Sigmoid colon (tissue), 7 donors: ENCODE data around the gene FAM184B. TPM values are rescaled to one million over a fixed set of nuclear protein-coding genes. Genes with fewer than 3 reads are reported as not detected.

Experiments
- DNase-seq: peaks from one replicate; pipeline ENCODE4 v3.0.0-alpha.2; 2019
- H3K27ac ChIP-seq, 4 donors: fragments of 200-600 bp; sonication (generic); one replicate each; pipeline ENCODE4 v1.5.1; 2016 to 2019; ENCODE audit warnings: mild to moderate bottlenecking in 1 of 4
- H3K27me3 ChIP-seq, 3 donors: fragments of 200-600 bp; sonication (generic); one replicate each; pipeline ENCODE4 v1.5.1; 2019; ENCODE audit warnings: mild to moderate bottlenecking in 1 of 3
- H3K36me3 ChIP-seq, 4 donors: fragments of 200-600 bp; sonication (generic); one replicate each; pipeline ENCODE4 v1.5.1; 2016 to 2019
- H3K4me1 ChIP-seq, 4 donors: fragments of 200-600 bp; sonication (generic); one replicate each; pipeline ENCODE4 v1.5.1; 2017 to 2019
- H3K4me3 ChIP-seq, 4 donors: fragments of 200-600 bp; sonication (generic); one replicate each; pipeline ENCODE4 v1.5.1; 2017 to 2019; ENCODE audit warnings: mild to moderate bottlenecking in 2 of 4, moderate library complexity in 1 of 4
- H3K9me3 ChIP-seq, 4 donors: fragments of 200-600 bp in 3 of 4; sonication (generic) in 3 of 4; one replicate each; pipeline versions ENCODE4 v1.5.1 to v1.6.1; 2013 to 2019
- EP300 ChIP-seq, 4 donors: sonication (generic); formaldehyde crosslinking; IDR thresholded peaks; one replicate each; pipeline ENCODE4 v1.6.1; 2017; ENCODE audit warnings: antibody characterized with exemption in 4 of 4
- POLR2A ChIP-seq, 2 donors: fragments of 450-650 bp; IDR thresholded peaks; one replicate each; pipeline ENCODE4 v1.6.1; 2016; ENCODE audit warnings: antibody characterized with exemption in 2 of 2, mild to moderate bottlenecking in 2 of 2, moderate library complexity in 2 of 2
- POLR2AphosphoS5 ChIP-seq, 4 donors: sonication (generic); formaldehyde crosslinking; IDR thresholded peaks; one replicate each; pipeline ENCODE4 v1.6.1; 2017; ENCODE audit warnings: antibody characterized with exemption in 4 of 4
- WGBS, 2 donors: extraction: QIAGEN DNeasy Blood & Tissue Kit; methylation state at CpG; one replicate each; pipeline ENCODE4 v1.1.7; 2013; 5-methylcytosine and 5-hydroxymethylcytosine counted together
- intact Hi-C: fragments of 100-400 bp; cut with DNase I; formaldehyde crosslinking; loops from one replicate; pipeline ENCODE4 v1.15.1; 2023
- polyA plus RNA-seq, 3 donors: library from polyadenylated mRNA; stranded (reverse); fragments of 200-250 nt; gene quantifications; one replicate each; pipeline ENCODE4 v1.2.3, GENCODE V29; 2013
- total RNA-seq, 4 donors: library from RNA; depleted of rRNA; stranded (reverse); fragments of >200 nt; gene quantifications; one replicate each; pipeline ENCODE4 v1.1.0, GENCODE V29; 2016
- TF ChIP-seq, protein P1 (sequence below), 4 experiments: fragments of 450-650 bp in 3 of 4; fragments of 200-600 bp in 1 of 4; IDR thresholded peaks; one replicate each; pipeline ENCODE4 v1.5.1; 2016 to 2019; ENCODE audit warnings: antibody characterized with exemption in 4 of 4, mild to moderate bottlenecking in 3 of 4, moderate library complexity in 2 of 4
- donor health status: healthy with polysubstance abuse.
- donor health status: Bipolar disorder and iron deficiency.
- donor health status: healthy.

FAM184B gene
- total and polyA plus RNA-seq, 7 donors = under 0.01 to 0.23 (median 0.23) TPM; not detected in 4

DNA sequence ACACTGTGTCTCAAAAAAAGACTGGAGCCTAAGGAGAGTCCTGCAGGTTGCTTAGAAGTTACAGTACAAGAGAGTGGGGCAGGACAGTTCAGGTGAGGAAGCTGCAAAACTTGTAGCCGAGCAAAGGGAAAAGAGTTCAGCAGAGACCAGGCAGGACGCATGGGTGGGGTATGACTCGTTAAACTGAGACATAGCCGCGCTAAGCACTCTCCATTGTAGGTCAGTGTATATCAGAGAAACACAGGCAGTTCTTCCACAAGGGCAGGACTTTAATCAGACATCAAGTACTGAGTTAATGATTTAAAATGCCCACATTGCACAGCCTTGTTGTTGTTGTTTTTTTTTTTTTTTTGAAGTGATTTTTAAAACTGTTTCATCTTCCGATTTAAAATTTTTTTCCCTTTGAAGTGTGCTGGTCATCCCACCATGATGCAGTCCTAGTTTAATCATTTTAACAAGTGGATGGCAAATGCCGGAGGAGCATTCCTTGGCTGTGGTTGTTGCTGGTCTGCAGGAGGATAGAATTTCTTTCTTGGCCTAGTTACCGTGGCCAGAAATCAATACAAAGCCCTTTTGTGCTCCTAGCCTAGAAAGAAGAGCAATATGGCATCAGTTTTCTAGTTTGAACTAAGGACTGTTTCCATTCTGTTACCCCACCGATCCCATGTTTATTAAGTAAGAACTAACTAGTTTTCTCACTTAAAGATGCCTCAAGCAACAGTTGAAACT, 194.2 kb downstream of the FAM184B start:
- no peaks in the 10 kb centered on the region for H3K9me3 ChIP-seq
- H3K27ac ChIP-seq = no peak overlapping the region
- intact Hi-C loops = no loop called here
- TF ChIP-seq, protein P1, sequence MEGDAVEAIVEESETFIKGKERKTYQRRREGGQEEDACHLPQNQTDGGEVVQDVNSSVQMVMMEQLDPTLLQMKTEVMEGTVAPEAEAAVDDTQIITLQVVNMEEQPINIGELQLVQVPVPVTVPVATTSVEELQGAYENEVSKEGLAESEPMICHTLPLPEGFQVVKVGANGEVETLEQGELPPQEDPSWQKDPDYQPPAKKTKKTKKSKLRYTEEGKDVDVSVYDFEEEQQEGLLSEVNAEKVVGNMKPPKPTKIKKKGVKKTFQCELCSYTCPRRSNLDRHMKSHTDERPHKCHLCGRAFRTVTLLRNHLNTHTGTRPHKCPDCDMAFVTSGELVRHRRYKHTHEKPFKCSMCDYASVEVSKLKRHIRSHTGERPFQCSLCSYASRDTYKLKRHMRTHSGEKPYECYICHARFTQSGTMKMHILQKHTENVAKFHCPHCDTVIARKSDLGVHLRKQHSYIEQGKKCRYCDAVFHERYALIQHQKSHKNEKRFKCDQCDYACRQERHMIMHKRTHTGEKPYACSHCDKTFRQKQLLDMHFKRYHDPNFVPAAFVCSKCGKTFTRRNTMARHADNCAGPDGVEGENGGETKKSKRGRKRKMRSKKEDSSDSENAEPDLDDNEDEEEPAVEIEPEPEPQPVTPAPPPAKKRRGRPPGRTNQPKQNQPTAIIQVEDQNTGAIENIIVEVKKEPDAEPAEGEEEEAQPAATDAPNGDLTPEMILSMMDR (IDR thresholded peaks at IDR 0.05) = no peak
- TF ChIP-seq POLR2A (IDR thresholded peaks at IDR 0.05) (no peak), POLR2AphosphoS5 (IDR thresholded peaks at IDR 0.05) (no peak)
- H3K4me1 ChIP-seq = no peaks in the 10 kb centered on the region
- peaks cover 28 to 97% (median 41%) of the 10 kb centered on the region in 4 donors for H3K36me3 ChIP-seq
- no peaks in the 10 kb centered on the region for H3K27me3 ChIP-seq
- DNase-seq = no peak
- H3K4me3 ChIP-seq = no peak overlapping the region
- WGBS, 2 donors = 91 to 94% methylated on average over 9 of the region's 9 CpGs

GRCh38 chr4:17584521-17585213, 196.8 kb downstream of the FAM184B start:
- intact Hi-C loops = no loop called here
- Histone ChIP-seq H3K27me3 (no peaks in the 10 kb centered on the region), H3K9me3 (no peaks in the 10 kb centered on the region), H3K4me3 (no peak overlapping the region), H3K27ac (no peak overlapping the region), H3K36me3 (peaks cover 25 to 80% (median 41%) of the 10 kb centered on the region in 4 donors), H3K4me1 (peaks cover 0 to 9% (median under 1%) of the 10 kb centered on the region in 4 donors)
- 95% methylated on average over 10 of the region's 10 CpGs for WGBS, 2 donors
- DNase-seq = no peak
- TF ChIP-seq, protein P1 (IDR thresholded peaks at IDR 0.05) = no peak

- peaks cover 0 to 17% (median 8%) of the 10 kb centered on the region in 4 donors for H3K4me1 ChIP-seq
- WGBS, 2 donors = 95% methylated on average over 4 of the region's 4 CpGs
- TF ChIP-seq EP300 (IDR thresholded peaks at IDR 0.05) (no peak), POLR2A (IDR thresholded peaks at IDR 0.05) (no peak), POLR2AphosphoS5 (IDR thresholded peaks at IDR 0.05) (no peak)
- TF ChIP-seq, protein P1 (IDR thresholded peaks at IDR 0.05) = no peak
- no peaks in the 10 kb centered on the region for H3K9me3 ChIP-seq
- H3K27me3 ChIP-seq = no peaks in the 10 kb centered on the region
- no peak overlapping the region for H3K4me3 ChIP-seq
- peaks cover 20 to 73% (median 36%) of the 10 kb centered on the region in 4 donors for H3K36me3 ChIP-seq
- no peak overlapping the region for H3K27ac ChIP-seq
- no peak for DNase-seq
- intact Hi-C loops = no loop called here
Observed at GRCh38 chr4:17583941-17584340, 197.5 kb downstream of the FAM184B start.

DNA sequence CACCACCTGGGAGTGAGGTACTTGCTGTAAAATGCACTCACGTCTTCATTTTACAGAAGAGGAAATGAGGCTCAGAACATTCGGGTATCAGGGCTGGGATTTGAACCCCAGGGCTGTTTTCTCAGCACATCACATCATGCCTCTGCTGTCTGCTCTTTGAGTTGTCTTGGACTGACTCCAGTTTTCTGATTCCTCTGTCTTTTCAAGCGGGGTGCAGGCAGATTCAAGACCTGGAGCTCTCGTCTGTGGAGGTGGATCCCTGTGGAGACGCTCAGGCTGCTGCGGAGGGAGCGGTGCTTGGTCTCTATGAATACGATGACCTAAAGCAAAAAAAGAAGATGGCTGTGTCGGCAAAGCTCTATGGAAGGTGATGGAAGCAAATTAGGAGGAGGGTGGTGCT, 198.1 kb downstream of the FAM184B start:
- WGBS, 2 donors = 94 to 95% methylated on average over 9 of the region's 9 CpGs
- intact Hi-C loops = no loop called here

More for the DNA sequence above, 198.1 kb downstream of the FAM184B start:
- DNase-seq = no peak
- Histone ChIP-seq H3K27me3 (no peaks in the 10 kb centered on the region), H3K27ac (no peak overlapping the region), H3K4me1 (peaks cover 0 to 23% (median 14%) of the 10 kb centered on the region in 4 donors), H3K9me3 (no peaks in the 10 kb centered on the region), H3K4me3 (no peak overlapping the region), H3K36me3 (peaks cover 20 to 66% (median 35%) of the 10 kb centered on the region in 4 donors)
- TF ChIP-seq, protein P1 (IDR thresholded peaks at IDR 0.05) = no peak
- TF ChIP-seq EP300 (IDR thresholded peaks at IDR 0.05) (no peak), POLR2A (IDR thresholded peaks at IDR 0.05) (no peak), POLR2AphosphoS5 (IDR thresholded peaks at IDR 0.05) (no peak)
